GM12878 (cell line): Measurements from ENCODE around the gene ADAP1. TPM values are rescaled to one million over a fixed set of nuclear protein-coding genes. Genes with fewer than 3 reads are reported as not detected.

ENCODE experiments used
- ATAC-seq: fragments of 200-7000 bp; cut with Tn5 transposase; 3 replicates; pipeline ENCODE4 v1.9.1; 2020; ENCODE audit warnings: mild to moderate bottlenecking, moderate library complexity
- BruUV-seq: library from RNA; stranded (reverse); fragments of 400-500 nt; replicated peaks from 2 replicates; lab custom pipeline; 2021; lab: Mats Ljungman, UMichigan
- CTCF ChIA-PET: fragments of 300-600 bp; sonication (Branson Sonifier 250); formaldehyde crosslinking; extraction: SDS; loops from one replicate; lab custom pipeline; 2021; ENCODE audit warnings: inconsistent platforms; lab: Yijun Ruan, JAX
- POLR2A ChIA-PET: fragments of 350-600 bp; formaldehyde crosslinking; extraction: SDS; loops from one replicate; lab custom pipeline; 2021; ENCODE audit warnings: inconsistent platforms; lab: Charles Lee
- RAD21 ChIA-PET: fragments of 300-600 bp; sonication (Branson Sonifier 250); formaldehyde crosslinking; loops from one replicate; lab custom pipeline; 2023; ENCODE audit warnings: antibody characterized with exemption; ENCODE audit not compliant: unreplicated experiment; lab: Charles Lee
- SMC1A ChIA-PET: fragments of 300-600 bp; sonication (Branson Sonifier 250); formaldehyde crosslinking; loops from one replicate; lab custom pipeline; 2023; ENCODE audit not compliant: unreplicated experiment, uncharacterized antibody; lab: Charles Lee
- DNase-seq: peaks from one replicate; pipeline ENCODE4 v3.0.0-alpha.2; 2011; ENCODE audit warnings: low read depth, low spot score
- FAIRE-seq: peaks from 3 replicates; lab custom pipeline; 2011; peaks lifted over from hg19 to GRCh38; lab: Jason Lieb, UNC
- H2AFZ ChIP-seq: 2 replicates; pipeline ENCODE4 v1.6.0; 2011; ENCODE audit warnings: low read depth, low read length, control low read depth; ENCODE audit not compliant: control insufficient read depth
- H3K27ac ChIP-seq: 2 replicates; pipeline ENCODE4 v1.5.1; 2011; ENCODE audit warnings: control low read depth; ENCODE audit not compliant: control insufficient read depth, insufficient read depth
- H3K27me3 ChIP-seq, 2 experiments: replicated peaks in 1 of 2; 2 replicates each; pipeline versions ENCODE4 v1.6.0 to v1.6.1; 2011; ENCODE audit warnings: low read length in 1 of 2; ENCODE audit not compliant: control insufficient read depth in 2 of 2, insufficient read depth in 2 of 2
- H3K36me3 ChIP-seq, 2 experiments: 2 replicates each; pipeline ENCODE4 v1.5.1; 2011; ENCODE audit warnings: low read length in 1 of 2; ENCODE audit not compliant: control insufficient read depth in 2 of 2, insufficient read depth in 2 of 2
- H3K4me1 ChIP-seq: 2 replicates; pipeline ENCODE4 v1.6.1; 2011; ENCODE audit warnings: mild to moderate bottlenecking, low read length, moderate library complexity, mixed read lengths; ENCODE audit not compliant: control insufficient read depth, insufficient read depth
- H3K4me2 ChIP-seq: 2 replicates; pipeline ENCODE4 v1.6.0; 2011; ENCODE audit warnings: control low read depth; ENCODE audit not compliant: control insufficient read depth, insufficient read depth
- H3K4me3 ChIP-seq: fragments of 200-600 bp; sonication (generic); 2 replicates; pipeline ENCODE4 v1.5.1; 2016
- H3K79me2 ChIP-seq: 2 replicates; pipeline ENCODE4 v1.6.0; 2011; ENCODE audit warnings: low read length; ENCODE audit not compliant: control insufficient read depth, insufficient read depth
- H3K9ac ChIP-seq: 2 replicates; pipeline ENCODE4 v1.8.0; 2011; ENCODE audit warnings: low read length, control low read depth, mixed read lengths; ENCODE audit not compliant: control insufficient read depth, insufficient read depth
- H3K9me3 ChIP-seq: replicated peaks from 3 replicates; pipeline ENCODE4 v1.5.1; 2011; ENCODE audit warnings: mild to moderate bottlenecking, low read length; ENCODE audit not compliant: control insufficient read depth, insufficient read depth
- H4K20me1 ChIP-seq: 2 replicates; pipeline ENCODE4 v1.6.0; 2011; ENCODE audit not compliant: control insufficient read depth, insufficient read depth
- CBX5 ChIP-seq: sonication (generic); IDR thresholded peaks from 2 replicates; pipeline ENCODE4 v1.6.1; 2016; ENCODE audit warnings: low read depth, moderate library complexity, mild to moderate bottlenecking, inconsistent platforms
- CHD4 ChIP-seq: fragments of 200-600 bp; sonication (generic); IDR thresholded peaks from 2 replicates; pipeline ENCODE4 v1.6.1; 2016; ENCODE audit warnings: mild to moderate bottlenecking
- ESRRA ChIP-seq: IDR thresholded peaks from 2 replicates; pipeline ENCODE4 v1.6.1; 2012; ENCODE audit warnings: mild to moderate bottlenecking, low read length, improper control_type of control experiment
- HDGF ChIP-seq: fragments of 450-650 bp; IDR thresholded peaks from 2 replicates; pipeline ENCODE4 v1.6.1; 2016; ENCODE audit warnings: antibody characterized with exemption
- IKZF1 ChIP-seq: fragments of 450-650 bp; conservative IDR thresholded peaks from 2 replicates; pipeline ENCODE4 v1.6.1; 2017; ENCODE audit warnings: antibody characterized with exemption, mild to moderate bottlenecking
- POLR2AphosphoS2 ChIP-seq: IDR thresholded peaks from 2 replicates; pipeline ENCODE4 v1.6.1; 2011; ENCODE audit warnings: low read depth, mild to moderate bottlenecking, low read length, improper control_type of control experiment, moderate library complexity
- RFX5 ChIP-seq: IDR thresholded peaks from 2 replicates; pipeline ENCODE4 v1.6.1; 2011; ENCODE audit warnings: low read depth, low read length, improper control_type of control experiment
- SMARCA5 ChIP-seq: fragments of 450-650 bp; IDR thresholded peaks from 2 replicates; pipeline ENCODE4 v1.6.1; 2017; ENCODE audit warnings: mild to moderate bottlenecking
- SREBF1 ChIP-seq: IDR thresholded peaks from 2 replicates; pipeline ENCODE4 v1.6.1; 2012; ENCODE audit warnings: mild to moderate bottlenecking, low read length
- TCF12 ChIP-seq: IDR thresholded peaks from 2 replicates; pipeline ENCODE4 v1.6.1; 2011; ENCODE audit warnings: low read depth, mild to moderate bottlenecking, low read length
- TCF3 ChIP-seq: IDR thresholded peaks from 2 replicates; pipeline ENCODE4 v1.6.1; 2012; ENCODE audit warnings: low read depth, mild to moderate bottlenecking, low read length, borderline replicate concordance; ENCODE audit not compliant: insufficient read depth
- ZZZ3 ChIP-seq: IDR thresholded peaks from 2 replicates; pipeline ENCODE4 v1.6.1; 2011; ENCODE audit warnings: low read depth; ENCODE audit not compliant: control insufficient read depth, insufficient read length
- WGBS: methylation state at CpG from one replicate; pipeline ENCODE4 v1.1.6; 2016; ENCODE audit warnings: low lambda C conversion rate; ENCODE audit not compliant: insufficient replicate concordance, insufficient coverage; ENCODE audit errors: missing lambda C conversion rate; 5-methylcytosine and 5-hydroxymethylcytosine counted together
- in situ Hi-C: fragments of 300-500 bp; cut with MboI; formaldehyde crosslinking; loops from 9 replicates; pipeline ENCODE4 v1.14.3; 2018; ENCODE audit warnings: mixed read lengths
- intact Hi-C: fragments of 100-400 bp; cut with micrococcal nuclease; formaldehyde crosslinking; loops from one replicate; pipeline ENCODE4 v1.14.2; 2022; ENCODE audit not compliant: unreplicated experiment
- polyA plus RNA-seq, 11 experiments: library from polyadenylated mRNA; depleted of rRNA in 4 of 11; unstranded in 6 of 11; stranded (reverse) in 5 of 11; fragments of >200 nt; fragmentation: Nextera tagmentation in 4 of 11; fragmentation: Illumina TruSeq in 1 of 11; extraction: Ambion mirVana in 4 of 11; extraction: Trizol in 1 of 11; gene quantifications; 1 replicate in 1 of 11; 2 replicates in 10 of 11; pipeline versions ENCODE4 v1.2.1 to v1.2.3, GENCODE V29; 2011 to 2016; ENCODE audit warnings: inconsistent platforms in 2 of 11, missing spikeins in 2 of 11, low read depth in 1 of 11
- total RNA-seq, 4 experiments: library from RNA; depleted of rRNA in 3 of 4; stranded (reverse); fragments of >200 nt in 3 of 4; fragmentation: Illumina TruSeq in 1 of 4; extraction: Trizol in 1 of 4; gene quantifications; 2 replicates each; pipeline versions ENCODE4 v1.2.1 to v1.2.3, GENCODE V29; 2013 to 2021
- TF ChIP-seq, protein P1 (sequence below): fragments of 450-650 bp; IDR thresholded peaks from 2 replicates; pipeline ENCODE4 v1.6.1; 2017; ENCODE audit warnings: antibody characterized with exemption, mild to moderate bottlenecking, moderate library complexity
- TF ChIP-seq, protein P2 (sequence below): fragments of 450-650 bp; IDR thresholded peaks from 2 replicates; pipeline ENCODE4 v1.6.1; 2018; ENCODE audit warnings: mild to moderate bottlenecking, low read depth, moderate library complexity; ENCODE audit not compliant: partially characterized antibody

ADAP1 gene
- total and polyA plus RNA-seq, 10 of the 15 experiments (the other 5 are each of a cell fraction or from before 2014, with no cell fraction given), result 0.22 to 44.2 (median 22.0) TPM; not detected in 1

GRCh38 chr7:984361-985126 is 30.1 kb upstream of the ADAP1 start:
- no peaks in the 10 kb centered on the region; a peak in 2 of 4 replicates for H3K27me3 ChIP-seq
- ChIA-PET CTCF (interaction anchor here (0.6 to 1.2 kb wide), 2 partner anchors 11 to 102 kb away, joined by 4 to 5 read pairs; no protein-coding TSS in a partner anchor), POLR2A (interaction anchor here (0.6 kb wide), 1 partner anchor 9 kb away, joined by 3 read pairs; no protein-coding TSS in a partner anchor), RAD21 (interaction anchor here (0.8 kb wide), 1 partner anchor 14 kb away, joined by 5 read pairs; no protein-coding TSS in a partner anchor)
- no peaks in the 10 kb centered on the region for H4K20me1 ChIP-seq
- intact Hi-C loops (no loop called here), in situ Hi-C loops (no loop called here)
- FAIRE-seq, result no peak
- WGBS, result 53% methylated on average over 28 of the region's 39 CpGs
- no peaks in the 10 kb centered on the region for H3K79me2 ChIP-seq
- no TSS peak for BruUV-seq
- no peak overlapping the region for H3K9ac ChIP-seq
- H3K4me2 ChIP-seq, result no peak overlapping the region
- TF ChIP-seq CBX5, result no peak
- TF ChIP-seq ZZZ3, result no peak
- no peak for TF ChIP-seq CHD4
- TF ChIP-seq HDGF, result no peak
- no peak for TF ChIP-seq POLR2AphosphoS2
- no peak for TF ChIP-seq SREBF1
- TF ChIP-seq, protein P1, sequence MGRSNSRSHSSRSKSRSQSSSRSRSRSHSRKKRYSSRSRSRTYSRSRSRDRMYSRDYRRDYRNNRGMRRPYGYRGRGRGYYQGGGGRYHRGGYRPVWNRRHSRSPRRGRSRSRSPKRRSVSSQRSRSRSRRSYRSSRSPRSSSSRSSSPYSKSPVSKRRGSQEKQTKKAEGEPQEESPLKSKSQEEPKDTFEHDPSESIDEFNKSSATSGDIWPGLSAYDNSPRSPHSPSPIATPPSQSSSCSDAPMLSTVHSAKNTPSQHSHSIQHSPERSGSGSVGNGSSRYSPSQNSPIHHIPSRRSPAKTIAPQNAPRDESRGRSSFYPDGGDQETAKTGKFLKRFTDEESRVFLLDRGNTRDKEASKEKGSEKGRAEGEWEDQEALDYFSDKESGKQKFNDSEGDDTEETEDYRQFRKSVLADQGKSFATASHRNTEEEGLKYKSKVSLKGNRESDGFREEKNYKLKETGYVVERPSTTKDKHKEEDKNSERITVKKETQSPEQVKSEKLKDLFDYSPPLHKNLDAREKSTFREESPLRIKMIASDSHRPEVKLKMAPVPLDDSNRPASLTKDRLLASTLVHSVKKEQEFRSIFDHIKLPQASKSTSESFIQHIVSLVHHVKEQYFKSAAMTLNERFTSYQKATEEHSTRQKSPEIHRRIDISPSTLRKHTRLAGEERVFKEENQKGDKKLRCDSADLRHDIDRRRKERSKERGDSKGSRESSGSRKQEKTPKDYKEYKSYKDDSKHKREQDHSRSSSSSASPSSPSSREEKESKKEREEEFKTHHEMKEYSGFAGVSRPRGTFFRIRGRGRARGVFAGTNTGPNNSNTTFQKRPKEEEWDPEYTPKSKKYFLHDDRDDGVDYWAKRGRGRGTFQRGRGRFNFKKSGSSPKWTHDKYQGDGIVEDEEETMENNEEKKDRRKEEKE, result no peak
- TF ChIP-seq SMARCA5, result no peak
- no peak for TF ChIP-seq ESRRA
- TF ChIP-seq TCF12, result no peak
- TF ChIP-seq, protein P2, sequence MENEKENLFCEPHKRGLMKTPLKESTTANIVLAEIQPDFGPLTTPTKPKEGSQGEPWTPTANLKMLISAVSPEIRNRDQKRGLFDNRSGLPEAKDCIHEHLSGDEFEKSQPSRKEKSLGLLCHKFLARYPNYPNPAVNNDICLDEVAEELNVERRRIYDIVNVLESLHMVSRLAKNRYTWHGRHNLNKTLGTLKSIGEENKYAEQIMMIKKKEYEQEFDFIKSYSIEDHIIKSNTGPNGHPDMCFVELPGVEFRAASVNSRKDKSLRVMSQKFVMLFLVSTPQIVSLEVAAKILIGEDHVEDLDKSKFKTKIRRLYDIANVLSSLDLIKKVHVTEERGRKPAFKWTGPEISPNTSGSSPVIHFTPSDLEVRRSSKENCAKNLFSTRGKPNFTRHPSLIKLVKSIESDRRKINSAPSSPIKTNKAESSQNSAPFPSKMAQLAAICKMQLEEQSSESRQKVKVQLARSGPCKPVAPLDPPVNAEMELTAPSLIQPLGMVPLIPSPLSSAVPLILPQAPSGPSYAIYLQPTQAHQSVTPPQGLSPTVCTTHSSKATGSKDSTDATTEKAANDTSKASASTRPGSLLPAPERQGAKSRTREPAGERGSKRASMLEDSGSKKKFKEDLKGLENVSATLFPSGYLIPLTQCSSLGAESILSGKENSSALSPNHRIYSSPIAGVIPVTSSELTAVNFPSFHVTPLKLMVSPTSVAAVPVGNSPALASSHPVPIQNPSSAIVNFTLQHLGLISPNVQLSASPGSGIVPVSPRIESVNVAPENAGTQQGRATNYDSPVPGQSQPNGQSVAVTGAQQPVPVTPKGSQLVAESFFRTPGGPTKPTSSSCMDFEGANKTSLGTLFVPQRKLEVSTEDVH, result no peak
- no peak for TF ChIP-seq IKZF1
- TF ChIP-seq RFX5, result no peak
- TF ChIP-seq TCF3, result no peak
- TF ChIP-seq, all 136 proteins: peak for 0
- no peaks in the 10 kb centered on the region for H3K9me3 ChIP-seq
- no peak for DNase-seq
- no peak for ATAC-seq
- H2AFZ ChIP-seq, result no peak overlapping the region
- H3K27ac ChIP-seq, result no peak overlapping the region
- SMC1A ChIA-PET, result no interaction called here
- no peaks in the 10 kb centered on the region for H3K4me1 ChIP-seq
- H3K4me3 ChIP-seq, result no peak overlapping the region
- H3K36me3 ChIP-seq, result no peaks in the 10 kb centered on the region
